Neural progenitor cell (in vitro differentiated cells): ENCODE data around the gene PRKAG1.

ENCODE experiments used
- CTCF ChIP-seq: fragments of 200-600 bp; sonication (generic); IDR thresholded peaks from 2 replicates; pipeline ENCODE4 v1.5.1; 2017; ENCODE audit warnings: antibody characterized with exemption, mild to moderate bottlenecking
- EZH2 ChIP-seq: fragments of 200-600 bp; sonication (generic); IDR thresholded peaks from 2 replicates; pipeline ENCODE4 v1.6.1; 2017; ENCODE audit warnings: antibody characterized with exemption, mild to moderate bottlenecking, moderate library complexity
- EZH2phosphoT487 ChIP-seq: fragments of 200-600 bp; sonication (generic); IDR thresholded peaks from 2 replicates; pipeline ENCODE4 v1.6.1; 2017; ENCODE audit warnings: antibody characterized with exemption

GRCh38 chr12:49028666-49029275 lies 10.2 kb upstream of the PRKAG1 start:
- TF ChIP-seq CTCF (no peak), EZH2 (no peak), EZH2phosphoT487 (no peak)
